ENCODE data around the gene NBR1. TPM values are rescaled to one million over a fixed set of nuclear protein-coding genes. Genes with fewer than 3 reads are reported as not detected.

Gene NBR1
- total and polyA plus RNA-seq, 12 donors = 28.5 to 120 (median 103) TPM

DNA sequence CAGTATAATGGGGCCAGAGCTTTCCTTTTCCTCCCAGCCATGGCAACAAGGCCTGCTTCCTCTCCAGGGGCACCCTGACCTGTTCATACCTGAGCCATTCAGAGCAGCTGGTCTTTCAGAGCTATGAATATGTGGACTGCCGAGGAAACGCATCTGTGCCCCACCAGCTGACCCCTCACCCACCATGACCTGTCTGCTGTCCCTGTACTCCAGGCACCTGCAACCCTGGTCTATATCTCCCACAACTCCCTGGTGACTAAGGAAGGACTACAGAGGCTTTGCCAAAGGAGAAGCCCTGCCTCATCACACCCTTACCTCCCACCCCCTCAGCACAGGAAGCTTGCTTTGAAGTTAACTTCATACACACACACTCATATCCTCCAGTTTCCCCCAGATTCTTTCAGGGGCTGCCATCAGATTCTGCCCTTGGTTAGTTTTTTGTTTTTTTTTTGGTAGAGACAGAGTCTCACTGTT is 46.6 kb downstream of the NBR1 start:
- WGBS, 2 donors = 94 to 100% methylated on average over 2 of the region's 2 CpGs
- Histone ChIP-seq H3K27me3 (no peaks in the 10 kb centered on the region), H3K9me3 (no peaks in the 10 kb centered on the region), H3K27ac (no peak overlapping the region), H3K4me3 (no peak overlapping the region), H3K4me1 (peaks cover 0 to 13% (median 7%) of the 10 kb centered on the region in 9 donors), H3K36me3 (peaks cover 0 to 88% (median 6%) of the 10 kb centered on the region in 9 donors)
- ATAC-seq = no peak
- TF ChIP-seq, protein P1, sequence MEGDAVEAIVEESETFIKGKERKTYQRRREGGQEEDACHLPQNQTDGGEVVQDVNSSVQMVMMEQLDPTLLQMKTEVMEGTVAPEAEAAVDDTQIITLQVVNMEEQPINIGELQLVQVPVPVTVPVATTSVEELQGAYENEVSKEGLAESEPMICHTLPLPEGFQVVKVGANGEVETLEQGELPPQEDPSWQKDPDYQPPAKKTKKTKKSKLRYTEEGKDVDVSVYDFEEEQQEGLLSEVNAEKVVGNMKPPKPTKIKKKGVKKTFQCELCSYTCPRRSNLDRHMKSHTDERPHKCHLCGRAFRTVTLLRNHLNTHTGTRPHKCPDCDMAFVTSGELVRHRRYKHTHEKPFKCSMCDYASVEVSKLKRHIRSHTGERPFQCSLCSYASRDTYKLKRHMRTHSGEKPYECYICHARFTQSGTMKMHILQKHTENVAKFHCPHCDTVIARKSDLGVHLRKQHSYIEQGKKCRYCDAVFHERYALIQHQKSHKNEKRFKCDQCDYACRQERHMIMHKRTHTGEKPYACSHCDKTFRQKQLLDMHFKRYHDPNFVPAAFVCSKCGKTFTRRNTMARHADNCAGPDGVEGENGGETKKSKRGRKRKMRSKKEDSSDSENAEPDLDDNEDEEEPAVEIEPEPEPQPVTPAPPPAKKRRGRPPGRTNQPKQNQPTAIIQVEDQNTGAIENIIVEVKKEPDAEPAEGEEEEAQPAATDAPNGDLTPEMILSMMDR (IDR thresholded peaks at IDR 0.05) = no peak
- DNase-seq = no peak
- intact Hi-C loops (cut with DNase I) = loop anchor here in 1 of 10 donors (10.0 kb wide), 1 partner anchor 97 kb away; no protein-coding TSS in a partner anchor

DNA sequence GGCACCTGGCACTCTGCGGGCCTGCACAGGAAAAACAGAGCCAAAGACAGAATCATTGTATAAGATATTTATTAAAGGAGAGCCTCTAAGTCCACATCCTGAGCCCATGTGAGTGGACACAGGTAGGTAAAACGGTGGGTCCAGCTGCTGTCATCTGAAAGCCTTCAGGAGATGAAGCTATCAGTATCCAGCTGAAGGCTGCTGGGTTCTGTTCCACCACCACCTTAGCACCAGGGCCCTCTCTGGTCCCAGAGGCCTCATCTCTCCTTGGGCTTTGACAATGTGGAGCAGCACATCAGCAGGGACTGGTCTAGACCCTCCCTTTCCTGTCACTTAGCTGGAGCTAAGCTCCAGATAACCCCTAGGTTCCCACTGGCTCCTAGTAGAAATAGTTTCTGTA is 48.0 kb downstream of the NBR1 start:
- TF ChIP-seq, protein P1 (IDR thresholded peaks at IDR 0.05) = no peak
- ATAC-seq (no peak), DNase-seq (no peak)
- H3K9me3 ChIP-seq = no peaks in the 10 kb centered on the region
- H3K27me3 ChIP-seq = no peaks in the 10 kb centered on the region
- intact Hi-C loops (cut with DNase I) = loop anchor here in 1 of 10 donors (10.0 kb wide), 1 partner anchor 96 kb away; no protein-coding TSS in a partner anchor
- 81 to 91% methylated on average over 2 of the region's 2 CpGs for WGBS, 2 donors
- H3K4me3 ChIP-seq = no peak overlapping the region
- H3K27ac ChIP-seq = no peak overlapping the region
- peaks cover 0 to 5% (median 0%) of the 10 kb centered on the region in 9 donors for H3K4me1 ChIP-seq
- peaks cover 0 to 90% (median 6%) of the 10 kb centered on the region in 9 donors for H3K36me3 ChIP-seq

DNA sequence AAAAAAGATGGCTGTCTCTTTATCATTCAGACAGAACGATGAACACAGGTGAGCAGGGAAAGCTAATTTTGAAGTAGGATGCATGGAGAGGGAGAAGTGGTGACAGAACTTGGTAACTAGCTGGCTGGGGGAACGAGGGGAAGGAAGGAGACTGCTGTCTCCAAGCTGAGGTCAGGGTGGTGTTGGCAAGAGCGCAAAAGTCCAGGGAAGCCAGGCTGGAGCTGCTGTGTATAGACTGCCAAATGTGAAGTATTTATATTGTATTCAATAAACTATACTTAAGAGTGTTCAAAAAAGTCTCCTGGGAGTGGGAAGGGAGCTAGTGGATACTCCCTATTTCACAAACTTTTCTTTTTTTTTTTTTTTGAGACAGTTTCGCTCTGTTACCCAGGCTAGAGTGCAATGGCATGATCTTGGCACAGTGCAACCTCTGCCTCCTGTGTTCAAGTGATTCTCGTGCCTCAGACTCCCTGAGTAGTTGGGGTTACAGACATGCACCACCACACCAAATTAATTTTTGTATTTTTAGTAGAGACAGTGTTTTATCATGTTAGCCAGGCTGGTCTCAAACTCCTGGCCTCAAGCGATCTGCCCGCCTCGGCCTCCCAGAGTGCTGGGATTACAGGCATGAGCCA is 48.8 kb downstream of the NBR1 start:
- whole genome bisulfite sequencing, 2 donors = 76 to 80% methylated on average over 7 to 8 of the region's 8 CpGs
- no peak for DNase-seq

DNA sequence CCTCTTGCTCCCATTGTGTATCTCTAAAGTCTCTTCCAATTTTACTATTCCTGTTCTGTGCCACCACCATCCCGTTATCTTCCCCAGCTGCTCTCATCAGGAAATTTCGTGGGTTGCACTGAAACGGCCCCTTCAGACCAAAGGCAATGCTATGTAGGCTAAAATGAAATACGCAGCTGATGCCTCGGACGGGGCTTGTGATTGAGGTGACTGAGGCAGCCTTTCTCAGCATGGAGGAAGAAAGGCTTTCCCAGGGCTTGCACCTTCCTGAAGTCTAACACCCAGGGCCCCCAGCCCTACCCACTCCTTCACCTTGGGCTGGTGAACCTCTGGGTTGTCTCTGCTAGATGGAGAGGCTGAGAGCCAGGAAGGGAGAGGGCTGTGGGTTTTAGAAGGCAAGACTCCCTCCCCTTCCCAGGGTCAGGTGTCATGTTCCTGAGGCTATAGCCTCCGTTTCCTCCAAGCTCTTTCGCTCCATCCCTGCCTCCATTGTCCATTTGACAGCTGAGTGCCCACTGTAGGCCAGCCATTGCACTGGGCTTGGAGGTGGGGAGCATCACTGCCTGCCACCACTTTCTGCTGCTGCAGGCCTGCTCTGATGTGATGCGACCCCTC is 49.6 kb downstream of the NBR1 start:
- H3K27me3 ChIP-seq = no peaks in the 10 kb centered on the region
- peaks cover 0 to 5% (median 0%) of the 10 kb centered on the region in 9 donors for H3K4me1 ChIP-seq
- TF ChIP-seq, protein P1 (IDR thresholded peaks at IDR 0.05) = no peak
- no peak overlapping the region for H3K4me3 ChIP-seq
- WGBS, 2 donors = 87% methylated on average over 9 of the region's 9 CpGs
- H3K36me3 ChIP-seq = peaks cover 0 to 86% (median 6%) of the 10 kb centered on the region in 9 donors
- no peak for DNase-seq
- H3K27ac ChIP-seq = no peak overlapping the region
- ATAC-seq = no peak
- no peaks in the 10 kb centered on the region for H3K9me3 ChIP-seq
- intact Hi-C loops (cut with DNase I) = no loop called here

More for the DNA sequence above, 48.8 kb downstream of the NBR1 start:
- H3K4me1 ChIP-seq = peaks cover 0 to 5% (median 0%) of the 10 kb centered on the region in 9 donors
- peaks cover 0 to 90% (median 6%) of the 10 kb centered on the region in 9 donors for H3K36me3 ChIP-seq
- no peaks in the 10 kb centered on the region for H3K9me3 ChIP-seq
- ATAC-seq = no peak
- H3K27ac ChIP-seq = no peak overlapping the region
- intact Hi-C loops (cut with DNase I) = loop anchor here in 1 of 10 donors (10.0 kb wide), 1 partner anchor 95 kb away; no protein-coding TSS in a partner anchor
- no peaks in the 10 kb centered on the region for H3K27me3 ChIP-seq
- TF ChIP-seq, protein P1 (IDR thresholded peaks at IDR 0.05) = no peak
- H3K4me3 ChIP-seq = no peak overlapping the region

Measured in heart right ventricle (tissue), 16 donors.